ENCODE measurements around the gene PRSS27. TPM values are rescaled to one million over a fixed set of nuclear protein-coding genes. Genes with fewer than 3 reads are reported as not detected.

The PRSS27 gene
- total RNA-seq, 4 donors from 2014 or later: 1.3 to 4.2 (median 2.4) TPM

- 0 to 1% methylated on average over 33 to 75 of the region's 99 CpGs for WGBS, 2 donors
- H3K27me3 ChIP-seq: no peaks in the 10 kb centered on the region
- no peaks in the 10 kb centered on the region for H3K9me3 ChIP-seq
- TF ChIP-seq EP300 (IDR thresholded peaks at IDR 0.05): peak; percentile 69 to 95
- TF ChIP-seq CTCF (IDR thresholded peaks at IDR 0.05): peak in 1 of 5 experiments; percentile 62
- peak; percentile 99 for TF ChIP-seq POLR2A (IDR thresholded peaks at IDR 0.05)
- H3K27ac ChIP-seq: peak within 1 kb of the TSS; percentile 98 to 100 (median 99)
- H3K36me3 ChIP-seq: peaks cover 0 to 11% (median 0%) of the 10 kb centered on the region in 3 donors
- peak within 1 kb of the TSS; percentile 63 to 99 (median 80) for H3K4me3 ChIP-seq
- DNase-seq (ENCODE audit: low spot score in 2 of 2): peak; percentile 93 to 96
- H3K4me1 ChIP-seq: peaks cover 0 to 49% (median 37%) of the 10 kb centered on the region in 4 donors
Measured at GRCh38 chr16:2752035-2752849, 32.2 kb upstream of the PRSS27 start, which contains the start of gene SRRM2. TSS of gene SRRM2 (plus strand) at chr16:2752638. CDS start at chr16:2756365, 3,727 bp downstream.

GRCh38 chr16:2751577-2752034 is 31.6 kb upstream of the PRSS27 start:
- Histone ChIP-seq H3K4me3 (peak overlapping the region; percentile 63 to 99 (median 80)), H3K9me3 (no peaks in the 10 kb centered on the region), H3K4me1 (peaks cover 0 to 43% (median 34%) of the 10 kb centered on the region in 4 donors), H3K27me3 (no peaks in the 10 kb centered on the region), H3K36me3 (peaks cover 0 to 6% (median 0%) of the 10 kb centered on the region in 3 donors), H3K27ac (peak overlapping the region; percentile 98 to 100 (median 99))
- TF ChIP-seq EP300 (IDR thresholded peaks at IDR 0.05) (no peak), CTCF (IDR thresholded peaks at IDR 0.05) (no peak), POLR2A (IDR thresholded peaks at IDR 0.05) (no peak)
- no peak for DNase-seq (ENCODE audit: low spot score in 2 of 2)
- 47 to 51% methylated on average over 23 of the region's 23 CpGs for WGBS, 2 donors

DNA sequence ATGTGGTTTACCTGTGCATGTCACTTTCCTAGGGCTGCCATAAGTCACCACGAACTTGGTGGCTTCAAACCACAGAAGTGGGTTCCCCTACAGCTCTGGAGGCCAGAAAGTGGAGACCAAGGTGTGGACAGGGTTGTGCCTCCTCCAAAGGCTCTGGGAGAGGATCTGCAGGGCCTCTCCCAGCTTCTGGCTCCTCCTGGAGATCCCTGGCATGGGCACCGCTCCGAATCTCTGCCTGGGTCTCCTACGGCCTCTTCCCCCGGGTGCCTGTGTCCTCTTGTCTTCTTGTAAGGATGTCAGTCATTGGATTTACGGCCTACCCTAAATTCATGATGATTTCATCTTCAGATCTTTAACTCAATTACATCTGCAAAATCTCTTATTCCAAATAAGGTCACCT is 29.9 kb upstream of the PRSS27 start:
- Histone ChIP-seq H3K4me3 (no peak overlapping the region), H3K4me1 (peaks cover 0 to 26% (median 18%) of the 10 kb centered on the region in 4 donors), H3K9me3 (no peaks in the 10 kb centered on the region), H3K27me3 (no peaks in the 10 kb centered on the region), H3K36me3 (no peaks in the 10 kb centered on the region), H3K27ac (no peak overlapping the region)
- TF ChIP-seq POLR2A (IDR thresholded peaks at IDR 0.05) (no peak), CTCF (IDR thresholded peaks at IDR 0.05) (no peak), EP300 (IDR thresholded peaks at IDR 0.05) (no peak)
- 94 to 95% methylated on average over 6 of the region's 6 CpGs for WGBS, 2 donors
- no peak for DNase-seq (ENCODE audit: low spot score in 2 of 2)

GRCh38 chr16:2749476-2749875 is 29.5 kb upstream of the PRSS27 start:
- H3K4me1 ChIP-seq: peaks cover 0 to 21% (median 13%) of the 10 kb centered on the region in 4 donors
- no peak overlapping the region for H3K27ac ChIP-seq
- no peaks in the 10 kb centered on the region for H3K36me3 ChIP-seq
- no peak for DNase-seq (ENCODE audit: low spot score in 2 of 2)
- no peaks in the 10 kb centered on the region for H3K9me3 ChIP-seq
- TF ChIP-seq EP300 (IDR thresholded peaks at IDR 0.05) (no peak), POLR2A (IDR thresholded peaks at IDR 0.05) (no peak)
- 94 to 96% methylated on average over 5 of the region's 5 CpGs for WGBS, 2 donors
- H3K27me3 ChIP-seq: no peaks in the 10 kb centered on the region
- no peak overlapping the region for H3K4me3 ChIP-seq

DNA sequence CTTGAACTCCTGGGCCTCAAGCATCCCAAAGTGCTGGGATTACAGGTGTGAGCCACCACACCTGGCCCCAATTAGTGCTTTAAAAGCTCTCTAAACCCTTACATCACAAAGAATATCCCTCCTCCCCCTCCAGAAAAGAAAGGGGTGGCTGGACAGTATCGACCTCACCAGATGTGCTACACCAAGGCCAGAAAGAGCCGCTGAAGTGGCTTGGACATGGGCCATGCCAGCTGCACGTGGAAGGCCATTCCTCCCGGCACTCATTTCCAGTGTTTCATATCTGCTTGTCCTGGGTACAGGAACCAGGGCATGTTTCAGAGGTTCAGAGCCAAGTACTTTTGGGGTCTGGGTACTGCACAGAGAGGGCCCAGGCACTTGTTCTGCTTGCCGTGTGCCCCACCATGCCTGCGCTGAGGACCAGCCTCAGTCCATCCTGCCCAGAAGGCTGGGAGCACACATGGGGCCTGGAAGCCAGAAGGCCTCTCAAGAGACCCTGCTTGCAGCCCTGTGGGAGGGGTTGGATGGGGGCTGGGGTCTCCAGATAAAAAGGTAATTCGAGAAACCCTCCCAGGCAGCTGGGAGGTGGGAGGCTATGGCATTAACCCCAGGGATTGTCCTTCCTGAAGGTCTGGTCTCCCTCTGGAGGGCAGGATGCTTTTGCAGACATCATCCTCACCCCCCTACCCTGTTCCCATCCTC is 28.9 kb upstream of the PRSS27 start:
- H3K27me3 ChIP-seq: no peaks in the 10 kb centered on the region
- no peak overlapping the region for H3K27ac ChIP-seq
- H3K4me3 ChIP-seq: no peak overlapping the region
- no peak for DNase-seq (ENCODE audit: low spot score in 2 of 2)
- no peaks in the 10 kb centered on the region for H3K9me3 ChIP-seq
- no peaks in the 10 kb centered on the region for H3K36me3 ChIP-seq
- WGBS, 2 donors: 83 to 91% methylated on average over 7 of the region's 7 CpGs
- peaks cover 0 to 16% (median 7%) of the 10 kb centered on the region in 4 donors for H3K4me1 ChIP-seq
- TF ChIP-seq CTCF (IDR thresholded peaks at IDR 0.05): no peak
- no peak for TF ChIP-seq EP300 (IDR thresholded peaks at IDR 0.05)
- no peak for TF ChIP-seq POLR2A (IDR thresholded peaks at IDR 0.05)
